CD4-positive, alpha-beta T cell treated with Interleukin-4 for 4 hours (primary cell): ENCODE data around the gene UBQLN2.
"Not testable (repeated sequence)": the region's sequence is repeated elsewhere in the genome, so short reads cannot be mapped to it uniquely, and the experiment has no call there.

Experiments
- DNase-seq: peaks from one replicate; pipeline ENCODE4 v3.0.0-alpha.2; 2020

Gene UBQLN2

DNA sequence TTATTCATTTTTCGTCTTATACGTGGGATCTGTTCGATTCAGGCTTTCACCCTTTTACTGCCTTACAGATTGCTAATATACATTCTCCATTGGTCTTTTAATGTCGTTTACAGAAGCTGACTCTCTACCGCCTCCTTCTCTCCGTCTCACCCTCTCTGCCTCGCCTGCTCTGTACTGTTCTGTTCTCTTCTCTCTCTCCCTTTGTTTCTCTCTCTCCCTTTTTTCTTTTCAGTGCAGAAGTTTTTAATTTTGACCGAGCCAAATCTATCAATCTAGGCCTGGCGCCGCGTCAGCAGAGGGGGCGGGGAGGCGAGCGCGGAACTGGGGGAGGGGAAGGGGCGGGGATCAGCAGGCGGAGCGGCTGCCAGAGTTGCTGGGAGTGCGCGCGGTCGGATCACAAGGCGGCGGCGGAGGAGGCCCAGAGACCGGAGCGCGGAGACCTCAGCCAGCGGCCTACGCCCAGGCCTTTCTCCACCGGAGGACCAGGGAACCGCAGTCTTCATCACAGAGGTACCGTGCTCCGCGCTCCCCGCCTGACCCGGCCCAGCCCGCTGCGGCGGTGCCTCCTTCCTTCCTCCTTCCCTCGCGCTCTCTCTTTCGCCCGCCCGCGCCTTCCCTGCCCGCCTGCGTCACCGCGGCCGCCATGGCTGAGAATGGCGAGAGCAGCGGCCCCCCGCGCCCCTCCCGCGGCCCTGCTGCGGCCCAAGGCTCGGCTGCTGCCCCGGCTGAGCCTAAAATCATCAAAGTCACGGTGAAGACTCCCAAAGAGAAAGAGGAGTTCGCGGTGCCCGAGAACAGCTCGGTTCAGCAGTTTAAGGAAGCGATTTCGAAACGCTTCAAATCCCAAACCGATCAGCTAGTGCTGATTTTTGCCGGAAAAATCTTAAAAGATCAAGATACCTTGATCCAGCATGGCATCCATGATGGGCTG lies at the start of gene UBQLN2:
UBQLN2 (plus strand) TSS at position 397 of the 931 bp plus-strand sequence; CDS start at position 644, 247 bp downstream.
- DNase-seq: peak; percentile 79

DNA sequence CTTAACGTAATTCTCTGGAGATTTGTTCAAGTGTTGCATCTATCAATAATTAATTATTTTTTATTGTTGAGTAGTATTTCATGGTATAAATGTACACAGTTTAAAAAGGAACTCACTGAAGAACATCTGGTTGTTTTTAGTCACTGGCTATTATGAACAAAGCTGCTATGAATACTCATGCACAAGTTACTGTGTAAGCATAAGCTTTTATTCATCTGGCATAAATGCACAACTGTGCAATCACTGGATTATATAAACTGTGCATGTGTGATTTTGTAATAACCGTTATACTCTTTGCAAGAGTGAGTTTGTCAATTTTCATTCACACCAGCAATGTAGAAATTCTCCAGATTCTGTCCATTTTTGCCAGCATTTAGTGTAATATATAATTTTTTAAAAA lies 43.8 kb upstream of the UBQLN2 start:
- DNase-seq: no peak

DNA sequence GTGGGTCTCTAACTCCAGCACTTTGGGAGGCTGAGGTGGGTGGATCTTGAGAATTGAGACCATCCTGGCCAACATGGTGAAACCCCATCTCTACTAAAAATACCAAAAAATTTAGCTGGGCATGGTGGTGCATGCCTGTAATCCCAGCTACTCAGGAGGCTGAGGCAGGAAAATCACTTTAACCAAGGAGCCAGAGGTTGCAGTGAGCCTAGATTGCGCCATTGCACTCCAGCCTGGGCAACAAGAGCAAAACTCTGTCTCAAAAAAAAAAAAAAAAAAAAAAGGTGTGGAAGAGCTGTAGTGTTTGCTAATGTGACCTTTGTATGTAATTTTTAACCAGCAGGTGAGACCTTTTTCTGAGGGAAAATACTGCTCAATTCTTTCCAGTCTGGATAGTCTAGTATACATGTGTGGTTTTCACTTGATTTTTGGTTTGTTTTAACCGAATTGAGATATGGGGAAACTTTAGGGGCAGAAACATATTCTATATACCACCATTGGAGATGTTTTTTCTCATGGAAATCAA lies 33.9 kb upstream of the UBQLN2 start:
- DNase-seq: not testable (repeated sequence)

DNA sequence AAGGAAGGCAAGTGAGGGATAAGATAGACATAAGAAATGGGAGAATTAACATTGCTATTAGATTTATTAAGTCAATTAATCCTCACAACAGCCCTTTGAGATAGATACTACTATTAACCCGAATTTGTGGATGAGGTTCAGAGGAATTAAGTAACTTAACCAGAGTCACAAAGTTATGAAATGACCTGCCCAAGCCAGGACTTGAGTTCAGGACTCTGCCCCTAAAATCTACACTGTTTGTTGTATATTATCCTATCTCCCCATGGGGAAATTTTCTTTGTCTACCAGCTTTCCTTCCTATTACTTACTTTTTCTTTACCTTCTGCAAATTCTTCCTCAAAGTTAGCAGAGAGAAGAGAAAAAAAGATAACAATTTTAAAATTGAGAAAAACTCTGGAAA lies 33.4 kb upstream of the UBQLN2 start:
- DNase-seq: no peak

DNA sequence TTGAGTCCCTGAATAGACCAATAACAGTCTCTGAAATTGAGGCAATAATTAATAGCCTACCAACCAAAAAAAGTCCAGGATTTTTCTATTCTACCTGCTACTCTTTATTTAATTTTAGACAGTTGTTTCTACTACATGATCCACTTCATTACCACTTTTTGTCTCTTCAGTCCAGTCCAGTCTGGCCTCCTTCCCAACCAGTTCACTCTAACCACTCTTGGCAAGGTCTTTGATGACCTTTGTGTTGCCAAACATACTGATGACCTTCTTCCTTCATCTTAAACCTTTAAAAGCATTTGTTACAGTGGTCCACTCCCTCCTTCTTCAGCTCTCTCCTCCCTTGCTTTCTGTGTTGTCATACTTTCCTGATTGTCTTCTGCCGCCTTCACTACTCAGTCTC lies 12.8 kb upstream of the UBQLN2 start:
- no peak for DNase-seq

DNA sequence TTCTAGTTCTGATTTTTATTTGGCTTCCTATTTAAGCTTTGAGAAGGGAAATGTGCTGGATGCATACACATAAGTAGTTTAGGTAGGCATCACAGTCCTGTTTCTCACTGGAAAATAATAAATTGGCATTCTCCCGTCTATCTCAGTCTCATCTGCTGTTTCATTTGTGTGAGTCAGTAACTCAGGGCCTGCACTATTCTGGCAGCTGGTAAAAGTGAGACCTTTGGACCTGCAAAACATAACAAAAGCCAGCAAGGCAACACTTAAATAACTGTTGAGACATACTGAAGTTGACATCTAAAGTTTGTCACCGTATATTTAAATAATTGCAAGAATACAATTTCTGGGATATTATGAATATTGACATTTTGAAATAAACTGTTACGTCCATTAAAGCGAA lies 8.6 kb upstream of the UBQLN2 start:
- no peak for DNase-seq

DNA sequence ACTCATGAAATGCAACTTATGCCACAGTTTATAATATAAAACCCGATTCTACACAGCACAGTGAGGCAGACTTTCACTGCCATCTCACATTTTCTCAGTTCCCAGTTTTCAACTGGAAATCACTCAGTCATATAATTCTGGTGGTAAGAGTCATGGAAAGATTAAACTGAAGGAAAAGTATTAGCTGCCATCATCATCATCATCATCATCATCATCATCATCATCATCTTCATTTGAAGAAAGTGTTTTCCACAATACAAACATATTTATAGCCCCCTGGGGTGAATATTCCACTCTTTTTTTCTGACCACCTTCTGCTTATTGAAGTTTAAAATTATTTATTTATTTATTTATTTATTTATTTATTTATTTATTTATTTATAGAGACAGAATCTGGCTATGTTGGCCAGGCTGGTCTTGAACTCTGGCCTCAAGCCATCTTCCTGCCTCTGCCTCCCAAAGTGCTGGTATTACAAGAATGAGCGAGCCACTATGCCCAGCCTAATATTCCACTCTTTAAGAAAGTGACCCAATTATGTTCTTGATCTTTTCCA lies 6.0 kb upstream of the UBQLN2 start:
- DNase-seq: no peak

DNA sequence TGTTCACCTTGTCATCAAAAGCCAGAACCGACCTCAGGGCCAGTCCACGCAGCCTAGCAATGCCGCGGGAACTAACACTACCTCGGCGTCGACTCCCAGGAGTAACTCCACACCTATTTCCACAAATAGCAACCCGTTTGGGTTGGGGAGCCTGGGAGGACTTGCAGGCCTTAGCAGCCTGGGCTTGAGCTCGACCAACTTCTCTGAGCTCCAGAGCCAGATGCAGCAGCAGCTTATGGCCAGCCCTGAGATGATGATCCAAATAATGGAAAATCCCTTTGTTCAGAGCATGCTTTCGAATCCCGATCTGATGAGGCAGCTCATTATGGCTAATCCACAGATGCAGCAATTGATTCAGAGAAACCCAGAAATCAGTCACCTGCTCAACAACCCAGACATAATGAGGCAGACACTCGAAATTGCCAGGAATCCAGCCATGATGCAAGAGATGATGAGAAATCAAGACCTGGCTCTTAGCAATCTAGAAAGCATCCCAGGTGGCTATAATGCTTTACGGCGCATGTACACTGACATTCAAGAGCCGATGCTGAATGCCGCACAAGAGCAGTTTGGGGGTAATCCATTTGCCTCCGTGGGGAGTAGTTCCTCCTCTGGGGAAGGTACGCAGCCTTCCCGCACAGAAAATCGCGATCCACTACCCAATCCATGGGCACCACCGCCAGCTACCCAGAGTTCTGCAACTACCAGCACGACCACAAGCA lies 898 bp downstream of the UBQLN2 start:
- peak; percentile 20 for DNase-seq

DNA sequence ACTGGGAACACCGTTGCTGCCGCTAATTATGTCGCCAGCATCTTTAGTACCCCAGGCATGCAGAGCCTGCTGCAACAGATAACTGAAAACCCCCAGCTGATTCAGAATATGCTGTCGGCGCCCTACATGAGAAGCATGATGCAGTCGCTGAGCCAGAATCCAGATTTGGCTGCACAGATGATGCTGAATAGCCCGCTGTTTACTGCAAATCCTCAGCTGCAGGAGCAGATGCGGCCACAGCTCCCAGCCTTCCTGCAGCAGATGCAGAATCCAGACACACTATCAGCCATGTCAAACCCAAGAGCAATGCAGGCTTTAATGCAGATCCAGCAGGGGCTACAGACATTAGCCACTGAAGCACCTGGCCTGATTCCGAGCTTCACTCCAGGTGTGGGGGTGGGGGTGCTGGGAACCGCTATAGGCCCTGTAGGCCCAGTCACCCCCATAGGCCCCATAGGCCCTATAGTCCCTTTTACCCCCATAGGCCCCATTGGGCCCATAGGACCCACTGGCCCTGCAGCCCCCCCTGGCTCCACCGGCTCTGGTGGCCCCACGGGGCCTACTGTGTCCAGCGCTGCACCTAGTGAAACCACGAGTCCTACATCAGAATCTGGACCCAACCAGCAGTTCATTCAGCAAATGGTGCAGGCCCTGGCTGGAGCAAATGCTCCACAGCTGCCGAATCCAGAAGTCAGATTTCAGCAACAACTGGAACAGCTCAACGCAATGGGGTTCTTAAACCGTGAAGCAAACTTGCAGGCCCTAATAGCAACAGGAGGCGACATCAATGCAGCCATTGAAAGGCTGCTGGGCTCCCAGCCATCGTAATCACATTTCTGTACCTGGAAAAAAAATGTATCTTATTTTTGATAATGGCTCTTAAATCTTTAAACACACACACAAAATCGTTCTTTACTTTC lies 1.8 kb downstream of the UBQLN2 start:
- DNase-seq: no peak

DNA sequence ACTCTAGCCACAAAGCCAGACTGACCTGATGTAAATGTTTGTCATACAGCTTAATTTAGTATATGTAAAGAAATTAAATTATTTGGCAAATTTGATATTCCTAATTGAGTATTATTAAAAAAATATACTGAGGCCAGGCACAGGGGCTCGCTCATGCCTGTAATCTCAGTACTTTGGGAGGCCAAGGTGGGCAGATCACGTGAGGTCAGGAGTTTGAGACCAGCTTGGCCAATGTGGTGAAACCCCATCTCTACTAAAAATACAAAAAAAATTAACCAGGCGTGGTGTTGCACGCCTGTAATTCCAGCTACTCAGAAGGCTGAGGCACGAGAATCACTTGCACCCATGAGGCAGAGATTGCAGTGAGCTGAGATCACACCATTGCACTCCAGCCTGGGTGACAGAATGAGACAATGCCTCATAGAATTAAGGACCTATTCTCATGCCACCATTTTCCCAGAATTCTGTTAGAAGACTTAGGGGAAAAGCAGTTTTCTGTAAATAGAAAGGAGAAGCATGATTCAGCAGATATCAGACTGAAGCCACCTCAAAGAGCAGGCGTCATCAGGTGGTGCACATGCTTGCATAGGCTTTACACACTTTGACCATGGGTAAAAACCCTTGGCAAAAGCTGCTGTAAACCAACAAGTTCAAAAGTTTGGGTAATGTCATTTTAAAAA lies 6.1 kb downstream of the UBQLN2 start:
- DNase-seq: no peak

DNA sequence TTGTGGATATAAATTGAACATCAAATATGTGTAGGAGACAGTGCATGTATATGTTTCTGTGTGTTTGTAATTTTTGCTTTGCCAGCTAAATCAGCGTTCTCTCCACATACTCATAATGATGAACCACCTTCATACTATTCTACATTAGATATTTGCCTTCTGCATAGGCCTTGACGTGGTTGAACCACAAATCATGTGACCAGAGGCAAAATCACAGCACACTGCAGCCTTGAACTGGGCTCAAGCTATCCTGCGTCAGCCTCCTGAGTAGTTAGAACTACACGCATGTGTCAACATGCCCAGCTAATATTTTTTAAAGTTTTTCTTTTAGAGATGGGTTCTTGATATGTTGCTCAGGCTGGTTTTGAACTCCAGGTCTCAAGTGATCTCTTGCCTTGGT lies 9.5 kb downstream of the UBQLN2 start:
- no peak for DNase-seq

DNA sequence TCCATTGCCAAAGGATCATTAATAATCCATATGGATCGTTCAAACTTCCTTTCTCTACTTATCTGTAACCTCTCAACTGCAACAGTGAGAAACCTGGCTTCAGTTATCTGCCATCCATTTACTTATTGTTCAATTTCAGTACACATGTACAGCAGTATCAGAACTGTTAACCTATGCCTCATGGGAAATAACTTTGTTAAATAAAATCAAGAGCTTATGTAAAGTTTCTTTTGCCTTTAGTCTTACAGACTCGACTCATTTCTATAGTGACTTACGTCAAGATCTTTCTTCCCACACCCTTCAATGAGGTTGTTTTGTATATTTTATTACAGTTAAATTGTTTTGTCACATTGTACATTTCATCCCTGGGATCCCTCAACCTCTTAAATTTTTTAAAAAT lies 11.4 kb downstream of the UBQLN2 start:
- no peak for DNase-seq

DNA sequence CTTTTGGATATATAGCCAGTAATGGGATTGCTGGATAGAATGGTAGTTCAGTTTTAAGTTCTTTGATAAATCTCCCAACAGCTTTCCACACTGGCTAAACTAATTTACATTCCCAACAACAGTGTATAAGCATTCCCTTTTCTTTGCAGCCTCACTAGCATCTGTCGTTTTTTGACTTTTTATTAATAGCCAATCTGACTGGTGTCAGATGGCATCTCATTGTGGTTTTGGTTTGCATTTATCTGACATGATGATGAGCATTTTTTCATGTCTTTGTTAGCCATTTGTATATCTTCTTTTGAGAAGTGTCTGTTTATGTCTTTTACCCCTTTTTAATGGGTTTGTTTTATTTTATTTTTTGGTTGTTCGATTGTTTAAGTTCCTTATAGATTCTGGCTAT lies 13.3 kb downstream of the UBQLN2 start:
- no peak for DNase-seq

DNA sequence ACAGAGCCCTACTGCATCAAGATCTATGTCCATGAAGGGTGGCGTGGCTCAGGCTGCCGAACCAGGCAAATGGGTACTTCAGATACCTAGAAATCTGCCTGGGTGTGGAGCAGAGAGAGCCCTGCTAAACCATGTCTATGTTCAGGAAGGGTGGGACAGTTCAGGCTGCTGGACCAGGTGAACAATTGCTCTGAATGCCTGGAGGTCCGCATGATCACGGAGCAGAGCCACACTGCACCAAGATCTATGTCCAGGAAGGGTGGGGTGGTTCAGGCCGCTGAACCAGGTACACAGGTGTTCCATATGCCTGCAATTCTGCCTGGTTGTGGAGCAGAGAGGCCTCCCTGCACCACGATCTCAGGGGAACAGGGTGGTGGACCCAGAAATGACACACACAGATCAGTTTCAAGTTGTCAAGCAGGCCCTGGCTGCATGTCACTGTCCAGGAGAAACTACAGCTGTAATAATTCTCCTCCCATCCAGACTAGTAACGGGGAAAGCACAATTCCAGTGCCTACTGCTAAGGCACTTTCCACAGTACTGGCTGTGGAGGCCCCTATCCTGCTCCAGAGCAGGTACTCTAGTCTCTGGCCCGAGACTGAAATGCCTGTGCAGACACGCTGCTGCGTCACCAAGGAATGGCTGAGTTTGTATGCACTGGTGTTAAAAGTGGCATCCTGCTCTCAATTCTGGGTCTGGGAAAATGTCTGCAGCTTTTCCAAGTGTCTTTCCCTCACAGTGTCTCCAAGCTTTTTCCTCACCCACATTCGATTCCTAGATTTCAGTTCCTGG lies 25.2 kb downstream of the UBQLN2 start:
- no peak for DNase-seq

DNA sequence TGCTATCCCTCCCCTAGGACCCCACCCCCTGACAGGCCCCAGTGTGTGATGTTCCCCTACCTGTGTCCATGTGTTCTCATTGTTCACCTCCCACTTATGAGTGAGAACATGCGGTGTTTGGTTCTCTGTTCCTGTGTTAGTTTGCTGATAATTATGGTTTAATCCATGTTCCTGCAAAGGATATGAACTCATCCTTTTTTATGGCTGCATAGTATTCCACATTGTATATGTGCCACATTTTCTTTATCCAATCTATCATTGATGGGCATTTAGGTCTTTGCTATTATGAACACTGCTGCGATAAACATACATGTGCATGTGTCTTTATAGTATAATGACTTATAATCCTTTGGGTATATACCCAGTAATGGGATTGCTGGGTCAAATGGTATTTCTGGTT lies 28.4 kb downstream of the UBQLN2 start:
- not testable (repeated sequence) for DNase-seq

DNA sequence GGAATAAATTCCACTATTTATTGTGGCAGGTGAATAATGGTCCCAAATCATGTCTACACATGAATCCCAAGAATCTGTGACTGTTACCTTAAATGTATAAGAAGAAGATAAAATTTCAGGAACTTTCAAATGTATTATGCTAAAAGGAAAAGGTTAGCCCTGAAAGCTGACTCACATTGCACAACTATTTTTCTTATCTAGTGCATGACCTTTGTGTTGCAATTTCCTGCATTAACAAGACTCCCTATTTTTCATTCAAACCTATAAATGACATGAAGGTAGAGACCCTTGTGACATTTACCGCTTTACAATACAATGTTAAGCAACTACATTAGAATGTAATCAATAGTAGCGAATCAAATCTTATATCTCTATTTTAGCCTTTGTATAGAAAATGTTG lies 36.7 kb downstream of the UBQLN2 start:
- no peak for DNase-seq

DNA sequence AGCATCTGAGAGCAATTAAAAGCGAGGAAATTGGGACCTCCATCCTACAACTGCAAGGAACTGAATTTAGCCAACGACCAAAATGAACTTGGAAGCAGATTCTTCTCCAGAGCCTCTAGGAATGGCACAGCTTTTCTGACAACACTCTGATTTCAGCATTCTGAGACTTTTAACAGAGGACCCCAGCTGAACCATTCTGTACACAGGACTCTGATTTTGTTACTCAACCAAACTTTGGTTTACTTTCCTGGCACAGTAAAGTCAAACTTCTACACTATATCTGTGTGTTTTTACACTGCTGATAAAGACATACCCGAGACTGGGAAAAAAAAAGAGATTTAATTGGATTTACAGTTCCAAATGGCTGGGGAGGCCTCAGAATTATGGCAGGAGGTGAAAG lies 37.6 kb downstream of the UBQLN2 start:
- DNase-seq: no peak

DNA sequence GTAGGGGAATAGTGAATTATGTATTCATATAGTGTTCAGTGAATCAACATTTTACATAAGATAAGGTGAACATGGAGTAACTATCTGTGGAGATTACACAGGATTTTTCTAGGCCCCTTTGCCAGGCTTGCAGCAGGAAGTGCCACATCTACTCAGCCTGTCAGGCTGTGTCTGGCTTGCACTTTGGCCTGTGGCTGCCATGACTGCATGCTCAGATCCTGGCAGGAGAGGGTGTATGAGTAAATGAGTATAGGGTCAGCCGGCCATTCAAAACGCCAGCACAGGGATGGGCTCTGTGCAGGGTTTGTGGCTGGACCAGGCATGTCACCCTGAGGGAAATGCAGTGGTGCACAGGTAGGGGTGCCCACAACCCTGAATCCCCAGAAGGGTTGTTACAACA lies 51.9 kb downstream of the UBQLN2 start:
- DNase-seq: no peak
